ENCODE data around the gene NCBP2L.

The NCBP2L gene

DNA sequence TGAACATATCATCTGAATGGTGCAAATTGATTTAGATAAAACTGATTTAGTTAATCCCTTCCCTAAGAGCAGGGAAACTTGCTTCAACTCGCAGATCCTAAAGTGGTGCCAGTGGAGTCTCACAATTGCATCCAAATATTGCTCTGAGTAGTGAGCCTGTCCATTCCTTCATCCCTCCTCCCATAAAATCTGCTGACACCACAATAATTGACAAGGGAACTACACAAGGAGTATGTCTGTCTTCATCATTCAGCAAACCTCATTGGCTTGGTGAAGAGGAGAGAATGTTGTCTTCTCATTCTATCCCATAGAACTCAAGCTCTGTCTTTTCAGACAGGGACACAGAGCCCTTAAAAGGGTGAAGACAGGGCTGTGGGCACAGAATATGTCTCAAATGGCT is 52.3 kb downstream of the NCBP2L start:
- no peak for TF ChIP-seq CTCF (IDR thresholded peaks at IDR 0.05; ENCODE audit: borderline replicate concordance, extremely low read depth, low read length, poor library complexity, severe bottlenecking)
- no peaks in the 10 kb centered on the region for H3K27me3 ChIP-seq (ENCODE audit: insufficient read depth, low read length, poor library complexity)
- H3K27ac ChIP-seq (ENCODE audit: low read length) = no peak overlapping the region
- H3K36me3 ChIP-seq (ENCODE audit: insufficient read depth, low read length) = no peaks in the 10 kb centered on the region
- no peak overlapping the region for H3K4me2 ChIP-seq (ENCODE audit: insufficient read depth, low read length)
- no peak overlapping the region for H2AFZ ChIP-seq (ENCODE audit: low read depth, low read length)
- DNase-seq (no peak), ATAC-seq (ENCODE audit: insufficient read depth, low read depth) (no peak)
- H3K4me3 ChIP-seq (ENCODE audit: low read depth in 1 of 2, low read length in 2 of 2) = no peak overlapping the region
- H4K20me1 ChIP-seq (ENCODE audit: insufficient read depth, low read length) = no peaks in the 10 kb centered on the region
- H3K4me1 ChIP-seq (ENCODE audit: insufficient read depth, low read length) = no peaks in the 10 kb centered on the region
- H3K79me2 ChIP-seq (ENCODE audit: insufficient read depth, low read length) = no peaks in the 10 kb centered on the region
- no peak overlapping the region for H3K9ac ChIP-seq (ENCODE audit: low read depth, low read length)
- no peaks in the 10 kb centered on the region for H3K9me3 ChIP-seq (ENCODE audit: insufficient read depth, low read length, severe bottlenecking)

- no peak for DNase-seq
- H3K36me3 ChIP-seq (ENCODE audit: insufficient read depth, low read length) = no peaks in the 10 kb centered on the region
- TF ChIP-seq EZH2 (IDR thresholded peaks at IDR 0.05; ENCODE audit: borderline replicate concordance, low read depth, low read length, severe bottlenecking) (no peak), CTCF (IDR thresholded peaks at IDR 0.05; ENCODE audit: borderline replicate concordance, extremely low read depth, low read length, poor library complexity, severe bottlenecking) (no peak)
- no peak overlapping the region for H3K27ac ChIP-seq (ENCODE audit: low read length)
- no peaks in the 10 kb centered on the region for H3K4me1 ChIP-seq (ENCODE audit: insufficient read depth, low read length)
- H3K9me3 ChIP-seq (ENCODE audit: insufficient read depth, low read length, severe bottlenecking) = no peaks in the 10 kb centered on the region
- H4K20me1 ChIP-seq (ENCODE audit: insufficient read depth, low read length) = no peaks in the 10 kb centered on the region
- H3K4me3 ChIP-seq (ENCODE audit: low read depth in 1 of 2, low read length in 2 of 2) = no peak overlapping the region
- no peak overlapping the region for H3K9ac ChIP-seq (ENCODE audit: low read depth, low read length)
- no peaks in the 10 kb centered on the region for H3K27me3 ChIP-seq (ENCODE audit: insufficient read depth, low read length, poor library complexity)
- ATAC-seq (ENCODE audit: insufficient read depth, low read depth) = no peak
- no peak overlapping the region for H2AFZ ChIP-seq (ENCODE audit: low read depth, low read length)
- H3K79me2 ChIP-seq (ENCODE audit: insufficient read depth, low read length) = no peaks in the 10 kb centered on the region
- no peak overlapping the region for H3K4me2 ChIP-seq (ENCODE audit: insufficient read depth, low read length)
These were observed 53.7 kb downstream of the NCBP2L start for GRCh38 chrX:107831071-107831730.

GRCh38 chrX:107834275-107835201 is 57.0 kb downstream of the NCBP2L start:
- H3K27ac ChIP-seq (ENCODE audit: low read length) = no peak overlapping the region

More at GRCh38 chrX:107834275-107835201, 57.0 kb downstream of the NCBP2L start:
- TF ChIP-seq EZH2 (IDR thresholded peaks at IDR 0.05; ENCODE audit: borderline replicate concordance, low read depth, low read length, severe bottlenecking) = no peak
- TF ChIP-seq CTCF (IDR thresholded peaks at IDR 0.05; ENCODE audit: borderline replicate concordance, extremely low read depth, low read length, poor library complexity, severe bottlenecking) = no peak
- Histone ChIP-seq H2AFZ (ENCODE audit: low read depth, low read length) (no peak overlapping the region), H3K36me3 (ENCODE audit: insufficient read depth, low read length) (no peaks in the 10 kb centered on the region), H4K20me1 (ENCODE audit: insufficient read depth, low read length) (no peaks in the 10 kb centered on the region), H3K79me2 (ENCODE audit: insufficient read depth, low read length) (no peaks in the 10 kb centered on the region), H3K4me1 (ENCODE audit: insufficient read depth, low read length) (no peaks in the 10 kb centered on the region), H3K9me3 (ENCODE audit: insufficient read depth, low read length, severe bottlenecking) (no peaks in the 10 kb centered on the region), H3K27me3 (ENCODE audit: insufficient read depth, low read length, poor library complexity) (no peaks in the 10 kb centered on the region), H3K4me2 (ENCODE audit: insufficient read depth, low read length) (no peak overlapping the region), H3K4me3 (ENCODE audit: low read depth in 1 of 2, low read length in 2 of 2) (no peak overlapping the region), H3K9ac (ENCODE audit: low read depth, low read length) (no peak overlapping the region)
- DNase-seq = no peak
- ATAC-seq (ENCODE audit: insufficient read depth, low read depth) = no peak
